ENCODE data around the gene PNO1.

DNA sequence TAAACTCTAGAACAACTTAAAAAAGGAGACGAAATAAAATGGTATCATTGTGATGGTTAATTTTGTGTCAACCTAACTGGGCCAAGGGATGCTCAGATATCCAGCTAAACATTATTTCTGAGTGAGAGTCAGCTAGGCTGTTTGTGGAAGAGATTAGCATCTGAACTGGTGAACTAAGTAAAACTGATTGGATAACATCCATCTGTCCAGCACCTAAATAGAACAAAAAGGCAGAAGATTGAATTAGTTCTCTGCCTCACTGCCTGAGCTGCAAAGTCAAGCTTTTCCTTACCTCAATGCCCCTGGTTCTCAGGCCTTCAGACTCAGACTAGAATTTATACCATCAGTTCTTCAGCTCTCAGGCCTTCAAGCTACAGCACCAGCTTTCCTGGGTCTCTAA lies 64.6 kb downstream of the PNO1 start:
- TF ChIP-seq EZH2 (IDR thresholded peaks at IDR 0.05; ENCODE audit: low read depth, unreplicated experiment) (no peak), CREB1 (CRISPR knock-in tag; IDR thresholded peaks at IDR 0.05; ENCODE audit: low read depth) (no peak), POLR2AphosphoS5 (IDR thresholded peaks at IDR 0.05; ENCODE audit: low read depth) (no peak), ZNF114 (CRISPR knock-in tag; IDR thresholded peaks at IDR 0.05) (no peak), EZH2phosphoT487 (IDR thresholded peaks at IDR 0.05; ENCODE audit: unreplicated experiment) (no peak), STAT1 (IDR thresholded peaks at IDR 0.05; ENCODE audit: unreplicated experiment) (no peak)
- TF ChIP-seq, protein P1, sequence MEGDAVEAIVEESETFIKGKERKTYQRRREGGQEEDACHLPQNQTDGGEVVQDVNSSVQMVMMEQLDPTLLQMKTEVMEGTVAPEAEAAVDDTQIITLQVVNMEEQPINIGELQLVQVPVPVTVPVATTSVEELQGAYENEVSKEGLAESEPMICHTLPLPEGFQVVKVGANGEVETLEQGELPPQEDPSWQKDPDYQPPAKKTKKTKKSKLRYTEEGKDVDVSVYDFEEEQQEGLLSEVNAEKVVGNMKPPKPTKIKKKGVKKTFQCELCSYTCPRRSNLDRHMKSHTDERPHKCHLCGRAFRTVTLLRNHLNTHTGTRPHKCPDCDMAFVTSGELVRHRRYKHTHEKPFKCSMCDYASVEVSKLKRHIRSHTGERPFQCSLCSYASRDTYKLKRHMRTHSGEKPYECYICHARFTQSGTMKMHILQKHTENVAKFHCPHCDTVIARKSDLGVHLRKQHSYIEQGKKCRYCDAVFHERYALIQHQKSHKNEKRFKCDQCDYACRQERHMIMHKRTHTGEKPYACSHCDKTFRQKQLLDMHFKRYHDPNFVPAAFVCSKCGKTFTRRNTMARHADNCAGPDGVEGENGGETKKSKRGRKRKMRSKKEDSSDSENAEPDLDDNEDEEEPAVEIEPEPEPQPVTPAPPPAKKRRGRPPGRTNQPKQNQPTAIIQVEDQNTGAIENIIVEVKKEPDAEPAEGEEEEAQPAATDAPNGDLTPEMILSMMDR (conservative IDR thresholded peaks at IDR 0.05; ENCODE audit: low read depth in 2 of 2) = no peak
- TF ChIP-seq, protein P2, sequence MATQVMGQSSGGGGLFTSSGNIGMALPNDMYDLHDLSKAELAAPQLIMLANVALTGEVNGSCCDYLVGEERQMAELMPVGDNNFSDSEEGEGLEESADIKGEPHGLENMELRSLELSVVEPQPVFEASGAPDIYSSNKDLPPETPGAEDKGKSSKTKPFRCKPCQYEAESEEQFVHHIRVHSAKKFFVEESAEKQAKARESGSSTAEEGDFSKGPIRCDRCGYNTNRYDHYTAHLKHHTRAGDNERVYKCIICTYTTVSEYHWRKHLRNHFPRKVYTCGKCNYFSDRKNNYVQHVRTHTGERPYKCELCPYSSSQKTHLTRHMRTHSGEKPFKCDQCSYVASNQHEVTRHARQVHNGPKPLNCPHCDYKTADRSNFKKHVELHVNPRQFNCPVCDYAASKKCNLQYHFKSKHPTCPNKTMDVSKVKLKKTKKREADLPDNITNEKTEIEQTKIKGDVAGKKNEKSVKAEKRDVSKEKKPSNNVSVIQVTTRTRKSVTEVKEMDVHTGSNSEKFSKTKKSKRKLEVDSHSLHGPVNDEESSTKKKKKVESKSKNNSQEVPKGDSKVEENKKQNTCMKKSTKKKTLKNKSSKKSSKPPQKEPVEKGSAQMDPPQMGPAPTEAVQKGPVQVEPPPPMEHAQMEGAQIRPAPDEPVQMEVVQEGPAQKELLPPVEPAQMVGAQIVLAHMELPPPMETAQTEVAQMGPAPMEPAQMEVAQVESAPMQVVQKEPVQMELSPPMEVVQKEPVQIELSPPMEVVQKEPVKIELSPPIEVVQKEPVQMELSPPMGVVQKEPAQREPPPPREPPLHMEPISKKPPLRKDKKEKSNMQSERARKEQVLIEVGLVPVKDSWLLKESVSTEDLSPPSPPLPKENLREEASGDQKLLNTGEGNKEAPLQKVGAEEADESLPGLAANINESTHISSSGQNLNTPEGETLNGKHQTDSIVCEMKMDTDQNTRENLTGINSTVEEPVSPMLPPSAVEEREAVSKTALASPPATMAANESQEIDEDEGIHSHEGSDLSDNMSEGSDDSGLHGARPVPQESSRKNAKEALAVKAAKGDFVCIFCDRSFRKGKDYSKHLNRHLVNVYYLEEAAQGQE (IDR thresholded peaks at IDR 0.05; ENCODE audit: unreplicated experiment) = no peak
- TF ChIP-seq, protein P3, sequence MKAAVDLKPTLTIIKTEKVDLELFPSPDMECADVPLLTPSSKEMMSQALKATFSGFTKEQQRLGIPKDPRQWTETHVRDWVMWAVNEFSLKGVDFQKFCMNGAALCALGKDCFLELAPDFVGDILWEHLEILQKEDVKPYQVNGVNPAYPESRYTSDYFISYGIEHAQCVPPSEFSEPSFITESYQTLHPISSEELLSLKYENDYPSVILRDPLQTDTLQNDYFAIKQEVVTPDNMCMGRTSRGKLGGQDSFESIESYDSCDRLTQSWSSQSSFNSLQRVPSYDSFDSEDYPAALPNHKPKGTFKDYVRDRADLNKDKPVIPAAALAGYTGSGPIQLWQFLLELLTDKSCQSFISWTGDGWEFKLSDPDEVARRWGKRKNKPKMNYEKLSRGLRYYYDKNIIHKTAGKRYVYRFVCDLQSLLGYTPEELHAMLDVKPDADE (IDR thresholded peaks at IDR 0.05) = no peak
